Kidney (tissue), 22 donors: ENCODE measurements around the gene CTXN1. TPM values are rescaled to one million over a fixed set of nuclear protein-coding genes. Genes with fewer than 3 reads are reported as not detected.

Experiments used
- DNase-seq, 5 donors: peaks; one replicate each; pipeline ENCODE4 v3.0.0-alpha.2; 2013 to 2020
- FAIRE-seq: peaks from 2 replicates; lab custom pipeline; 2012; peaks lifted over from hg19 to GRCh38; lab: Jason Lieb, UNC
- H3K27ac ChIP-seq, 2 donors: one replicate each; pipeline ENCODE4 v1.7.0; 2013; ENCODE audit warnings: low read depth in 2 of 2, low read length in 2 of 2, inconsistent platforms in 1 of 2
- H3K27me3 ChIP-seq: one replicate; pipeline ENCODE4 v1.7.1; 2013; ENCODE audit warnings: low read length, inconsistent platforms; ENCODE audit not compliant: control insufficient read depth, insufficient read depth
- H3K36me3 ChIP-seq, 3 donors: one replicate each; pipeline versions ENCODE4 v1.7.0 to v1.7.1; 2013; ENCODE audit warnings: low read length in 3 of 3, control low read depth in 1 of 3, inconsistent platforms in 1 of 3; ENCODE audit not compliant: insufficient read depth in 3 of 3, control insufficient read depth in 2 of 3
- H3K4me1 ChIP-seq, 3 donors: one replicate each; pipeline versions ENCODE4 v1.7.0 to v1.7.1; 2013; ENCODE audit warnings: low read length in 3 of 3, inconsistent platforms in 1 of 3, low read depth in 1 of 3; ENCODE audit not compliant: control insufficient read depth in 2 of 3, insufficient read depth in 2 of 3
- H3K4me3 ChIP-seq, 3 donors: one replicate each; pipeline versions ENCODE4 v1.7.0 to v1.8.1; 2013; ENCODE audit warnings: low read length in 3 of 3, control low read depth in 1 of 3, inconsistent platforms in 1 of 3
- H3K9ac ChIP-seq, 3 donors: one replicate each; pipeline versions ENCODE4 v1.7.0 to v1.7.1; 2013; ENCODE audit warnings: low read length in 3 of 3, control low read depth in 1 of 3, inconsistent platforms in 1 of 3
- H3K9me3 ChIP-seq, 3 donors: one replicate each; pipeline versions ENCODE4 v1.7.0 to v1.7.1; 2013; ENCODE audit warnings: low read length in 3 of 3, control low read depth in 1 of 3, inconsistent platforms in 1 of 3; ENCODE audit not compliant: control insufficient read depth in 2 of 3, insufficient read depth in 1 of 3
- CTCF ChIP-seq: IDR thresholded peaks from 3 replicates; pipeline ENCODE4 v1.5.1; 2012; ENCODE audit warnings: mild to moderate bottlenecking, moderate library complexity, borderline replicate concordance; ENCODE audit not compliant: insufficient read depth; ENCODE audit errors: extremely low read depth
- intact Hi-C: fragments of 100-400 bp; cut with DNase I; formaldehyde crosslinking; loops from one replicate; pipeline ENCODE4 v1.11.1; 2022
- long read RNA-seq, 10 donors: library from polyadenylated mRNA in 1 of 10; unstranded in 1 of 10; transcript quantifications; one replicate each; pipeline ENCODE4 v2.0.0 and lab custom pipeline, GENCODE V29; 2021 to 2026
- polyA plus RNA-seq: library from polyadenylated mRNA; stranded (reverse); fragments of 350-450 nt; fragmentation: Illumina TruSeq; extraction: RNeasy Lipid Tissue Mini Kit (QIAGEN cat#74804); gene quantifications from one replicate; pipeline ENCODE4 v1.2.3, GENCODE V29; 2014; ENCODE audit warnings: low read depth, low replicate concordance; ENCODE audit not compliant: insufficient read depth
- total RNA-seq: library from RNA; stranded (reverse); fragmentation: NEBNext Ultra II Directional; extraction: Animal tissue kit (Norgen Biotek cat#: 25700); gene quantifications from one replicate; pipeline ENCODE4 v1.2.1, GENCODE V29; 2021
- donor health status: control.
- donor health status: control.
- donor health status: control.
- donor health status: control.
- donor health status: control.
- donor health status: DM: yes; HTN: yes; CAD: no.
- donor health status: Normal renal cell carcinoma (clear cell type).

Gene CTXN1
- total RNA-seq = 25.9 TPM
- polyA plus RNA-seq = 8.9 TPM
- long read RNA-seq, donor 1, transcript CTXN1-201 (2 exons, 1,274 nt) = major isoform, 50 of 50 reads
- long read RNA-seq, donor 1, partial matches to known transcripts = 0 of 50 reads
- long read RNA-seq, donor 1, other reads (novel, unspliced or antisense) = 0 of 50 reads
- long read RNA-seq, donor 2, transcript CTXN1-201 (2 exons, 1,274 nt) = major isoform, 33 of 33 reads
- long read RNA-seq, donor 2, partial matches to known transcripts = 0 of 33 reads
- long read RNA-seq, donor 2, other reads (novel, unspliced or antisense) = 0 of 33 reads
- long read RNA-seq, donor 3, transcript CTXN1-201 (2 exons, 1,274 nt) = major isoform, 32 of 32 reads
- long read RNA-seq, donor 3, partial matches to known transcripts = 0 of 32 reads
- long read RNA-seq, donor 3, other reads (novel, unspliced or antisense) = 0 of 32 reads
- long read RNA-seq, donor 4, transcript CTXN1-201 (2 exons, 1,274 nt) = major isoform, 34 of 42 reads
- long read RNA-seq, donor 4, partial matches to known transcripts = 8 of 42 reads
- long read RNA-seq, donor 4, other reads (novel, unspliced or antisense) = 0 of 42 reads
- long read RNA-seq, donor 5 = 0 reads
- long read RNA-seq, donor 6, transcript CTXN1-201 (2 exons, 1,274 nt) = major isoform, 76 of 76 reads
- long read RNA-seq, donor 6, partial matches to known transcripts = 0 of 76 reads
- long read RNA-seq, donor 6, other reads (novel, unspliced or antisense) = 0 of 76 reads
- long read RNA-seq, donor 7, transcript CTXN1-201 (2 exons, 1,274 nt) = major isoform, 11 of 16 reads
- long read RNA-seq, donor 7, partial matches to known transcripts = 0 of 16 reads
- long read RNA-seq, donor 7, other reads (novel, unspliced or antisense) = 5 of 16 reads
- long read RNA-seq, donor 8, transcript CTXN1-201 (2 exons, 1,274 nt) = major isoform, 42 of 42 reads
- long read RNA-seq, donor 8, partial matches to known transcripts = 0 of 42 reads
- long read RNA-seq, donor 8, other reads (novel, unspliced or antisense) = 0 of 42 reads
- long read RNA-seq, donor 9, transcript CTXN1-201 (2 exons, 1,274 nt) = major isoform, 22 of 32 reads
- long read RNA-seq, donor 9, partial matches to known transcripts = 10 of 32 reads
- long read RNA-seq, donor 9, other reads (novel, unspliced or antisense) = 0 of 32 reads
- long read RNA-seq, donor 10, transcript CTXN1-201 (2 exons, 1,274 nt) = major isoform, 34 of 34 reads
- long read RNA-seq, donor 10, partial matches to known transcripts = 0 of 34 reads
- long read RNA-seq, donor 10, other reads (novel, unspliced or antisense) = 0 of 34 reads

GRCh38 chr19:7926021-7926726 lies at the start of gene CTXN1:
Gene CTXN1, minus strand, starts transcription at chr19:7926135. Its CDS starts 597 bp downstream, at chr19:7925538.
- intact Hi-C loops = no loop called here
- Histone ChIP-seq H3K4me3 (peak within 1 kb of the TSS; percentile 20 to 52 (median 45)), H3K9me3 (no peaks in the 10 kb centered on the region), H3K9ac (no peak within 1 kb of the TSS), H3K36me3 (peaks cover 0 to 13% (median 0%) of the 10 kb centered on the region in 3 donors), H3K27ac (no peak within 1 kb of the TSS), H3K27me3 (no peaks in the 10 kb centered on the region), H3K4me1 (peaks cover 0 to 27% (median 9%) of the 10 kb centered on the region in 3 donors)
- FAIRE-seq (no peak), DNase-seq (peak; percentile 78 to 91 (median 82))
- no peak for TF ChIP-seq CTCF

- FAIRE-seq (no peak), DNase-seq (peak in 1 of 5 donors; percentile 79)
- H3K4me3 ChIP-seq = no peak overlapping the region
- peak overlapping the region in 2 of 3 donors; percentile 21 to 51 for H3K9ac ChIP-seq
- H3K9me3 ChIP-seq = no peaks in the 10 kb centered on the region
- peaks cover 0 to 10% (median 8%) of the 10 kb centered on the region in 3 donors for H3K36me3 ChIP-seq
- peaks cover 0 to 33% (median 30%) of the 10 kb centered on the region in 3 donors for H3K4me1 ChIP-seq
- intact Hi-C loops = no loop called here
- no peaks in the 10 kb centered on the region for H3K27me3 ChIP-seq
- TF ChIP-seq CTCF = no peak
- peak overlapping the region; percentile 54 to 76 for H3K27ac ChIP-seq
Observed at GRCh38 chr19:7975037-7975436, 49.1 kb upstream of the CTXN1 start.

GRCh38 chr19:7973883-7974282 lies 47.9 kb upstream of the CTXN1 start:
- H3K36me3 ChIP-seq = peaks cover 0 to 13% (median 10%) of the 10 kb centered on the region in 3 donors
- DNase-seq = peak in 1 of 5 donors; percentile 66
- H3K27me3 ChIP-seq = no peaks in the 10 kb centered on the region
- FAIRE-seq = no peak
- H3K4me1 ChIP-seq = peaks cover 0 to 23% (median 20%) of the 10 kb centered on the region in 3 donors
- H3K4me3 ChIP-seq = no peak overlapping the region
- no peak overlapping the region for H3K9ac ChIP-seq
- H3K27ac ChIP-seq = no peak overlapping the region
- intact Hi-C loops = no loop called here
- H3K9me3 ChIP-seq = no peaks in the 10 kb centered on the region
- no peak for TF ChIP-seq CTCF
